ENCODE measurements around the gene SLC35G6. TPM values are rescaled to one million over a fixed set of nuclear protein-coding genes. Genes with fewer than 3 reads are reported as not detected.

The SLC35G6 gene
- total and polyA plus RNA-seq, 2 of the 13 experiments (the other 11 are each of a cell fraction or from before 2014, with no cell fraction given) = 0.07 TPM; not detected in 1

- TF ChIP-seq FOXP4 (CRISPR knock-in tag; IDR thresholded peaks at IDR 0.05) (no peak), IRF9 (CRISPR knock-in tag; IDR thresholded peaks at IDR 0.05; ENCODE audit: borderline replicate concordance) (no peak), MTERF4 (CRISPR knock-in tag; IDR thresholded peaks at IDR 0.05) (no peak), ZNF788 (CRISPR knock-in tag; IDR thresholded peaks at IDR 0.05; ENCODE audit: borderline replicate concordance) (no peak), ZNF841 (CRISPR knock-in tag; IDR thresholded peaks at IDR 0.05; ENCODE audit: borderline replicate concordance) (no peak), ZNF260 (CRISPR knock-in tag; IDR thresholded peaks at IDR 0.05; ENCODE audit: borderline replicate concordance, low read depth) (no peak)
These were observed 41.7 kb upstream of the SLC35G6 start, which contains the start of gene FGF11 (continued) for GRCh38 chr17:7439462-7440112.

All from HepG2 (cell line).